LNCaP clone FGC (cell line): ENCODE measurements around the gene TAF8.
"Not testable (repeated sequence)": the region's sequence is repeated elsewhere in the genome, so short reads cannot be mapped to it uniquely, and the experiment has no call there.

Experiments
- DNase-seq: peaks from one replicate; pipeline ENCODE4 v3.0.0-alpha.2; 2011; ENCODE audit warnings: low read depth
- H3K4me3 ChIP-seq: 2 replicates; pipeline ENCODE4 v1.5.1; 2011; ENCODE audit warnings: mild to moderate bottlenecking, low read depth, low read length, control low read depth
- TF ChIP-seq, protein P1 (sequence below): IDR thresholded peaks from 2 replicates; pipeline ENCODE4 v1.5.1; 2012; ENCODE audit warnings: mild to moderate bottlenecking; ENCODE audit not compliant: control insufficient read depth, insufficient read depth; ENCODE audit errors: extremely low read depth

Gene TAF8, protein sequence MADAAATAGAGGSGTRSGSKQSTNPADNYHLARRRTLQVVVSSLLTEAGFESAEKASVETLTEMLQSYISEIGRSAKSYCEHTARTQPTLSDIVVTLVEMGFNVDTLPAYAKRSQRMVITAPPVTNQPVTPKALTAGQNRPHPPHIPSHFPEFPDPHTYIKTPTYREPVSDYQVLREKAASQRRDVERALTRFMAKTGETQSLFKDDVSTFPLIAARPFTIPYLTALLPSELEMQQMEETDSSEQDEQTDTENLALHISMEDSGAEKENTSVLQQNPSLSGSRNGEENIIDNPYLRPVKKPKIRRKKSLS

DNA sequence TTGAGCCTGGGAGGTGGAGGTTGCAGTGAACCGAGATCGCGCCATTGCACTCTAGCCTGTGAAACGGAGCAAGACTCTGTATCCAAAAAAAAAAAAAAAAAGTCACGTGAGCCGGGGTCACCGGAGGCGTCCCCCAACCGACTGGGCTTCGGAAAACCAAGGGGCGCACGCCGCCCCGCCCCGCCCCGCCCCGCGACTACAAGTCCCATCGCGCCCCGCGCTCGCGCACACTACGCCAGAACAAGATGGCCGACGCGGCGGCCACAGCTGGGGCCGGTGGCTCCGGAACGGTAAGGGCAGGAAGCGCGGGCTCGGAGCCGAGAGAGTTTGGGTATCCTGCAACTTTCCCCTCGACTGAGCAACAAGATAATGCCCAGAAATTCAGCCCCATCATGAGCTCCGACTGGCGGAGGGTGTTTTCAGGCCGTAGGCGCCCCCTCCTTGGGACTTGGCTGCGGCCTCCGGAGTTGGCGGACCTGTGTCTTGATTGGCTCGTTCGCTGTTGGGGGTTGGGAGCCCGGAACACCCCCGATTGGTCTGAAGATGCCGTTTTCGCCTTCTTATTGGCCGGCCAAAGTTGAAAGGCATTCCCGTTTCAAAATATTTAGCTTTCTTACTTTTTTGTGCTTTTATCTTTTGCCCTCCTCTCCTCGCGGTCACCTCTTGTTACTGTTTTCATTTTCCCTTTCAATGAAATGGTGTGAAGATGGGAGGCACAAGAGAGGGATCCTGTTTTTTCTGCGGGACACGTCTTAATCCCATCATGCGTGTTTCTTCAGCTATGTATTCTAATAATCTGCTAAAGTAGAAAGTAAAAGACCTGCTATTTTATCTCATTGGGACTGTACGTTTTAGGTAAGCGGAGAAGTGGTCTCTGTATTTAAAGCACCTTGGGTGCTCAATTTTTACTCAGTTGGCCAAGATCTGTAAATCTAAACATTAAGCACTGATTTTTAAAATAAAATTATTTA, at the start of gene TAF8:
Gene TAF8, plus strand, starts transcription at position 228 of the 971 bp plus-strand sequence. Its CDS starts 18 bp downstream, at position 246.
- peak; percentile 70 for DNase-seq
- H3K4me3 ChIP-seq, result peak within 1 kb of the TSS; percentile 77
- TF ChIP-seq, protein P1, sequence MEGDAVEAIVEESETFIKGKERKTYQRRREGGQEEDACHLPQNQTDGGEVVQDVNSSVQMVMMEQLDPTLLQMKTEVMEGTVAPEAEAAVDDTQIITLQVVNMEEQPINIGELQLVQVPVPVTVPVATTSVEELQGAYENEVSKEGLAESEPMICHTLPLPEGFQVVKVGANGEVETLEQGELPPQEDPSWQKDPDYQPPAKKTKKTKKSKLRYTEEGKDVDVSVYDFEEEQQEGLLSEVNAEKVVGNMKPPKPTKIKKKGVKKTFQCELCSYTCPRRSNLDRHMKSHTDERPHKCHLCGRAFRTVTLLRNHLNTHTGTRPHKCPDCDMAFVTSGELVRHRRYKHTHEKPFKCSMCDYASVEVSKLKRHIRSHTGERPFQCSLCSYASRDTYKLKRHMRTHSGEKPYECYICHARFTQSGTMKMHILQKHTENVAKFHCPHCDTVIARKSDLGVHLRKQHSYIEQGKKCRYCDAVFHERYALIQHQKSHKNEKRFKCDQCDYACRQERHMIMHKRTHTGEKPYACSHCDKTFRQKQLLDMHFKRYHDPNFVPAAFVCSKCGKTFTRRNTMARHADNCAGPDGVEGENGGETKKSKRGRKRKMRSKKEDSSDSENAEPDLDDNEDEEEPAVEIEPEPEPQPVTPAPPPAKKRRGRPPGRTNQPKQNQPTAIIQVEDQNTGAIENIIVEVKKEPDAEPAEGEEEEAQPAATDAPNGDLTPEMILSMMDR, result no peak

DNA sequence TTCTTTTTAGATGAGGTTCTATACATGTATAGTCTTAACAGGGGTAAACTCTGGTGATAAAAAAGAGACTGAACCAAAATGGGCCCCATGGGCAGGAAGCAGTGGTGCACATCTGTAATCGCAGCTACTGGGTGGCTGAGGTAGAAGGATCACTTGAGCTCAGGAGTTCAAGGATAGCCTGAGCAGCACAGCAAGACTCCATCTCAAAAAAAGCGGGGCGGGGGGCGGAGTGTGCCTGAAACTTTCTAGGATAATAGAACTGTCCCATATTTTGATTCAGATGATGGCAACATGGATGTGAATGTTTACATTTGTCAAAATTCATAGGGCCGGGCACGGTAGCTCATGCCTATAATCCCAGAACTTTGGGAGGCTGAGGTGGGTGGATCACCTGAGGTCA, 48.8 kb upstream of the TAF8 start:
- no peak overlapping the region for H3K4me3 ChIP-seq
- TF ChIP-seq, protein P1, result no peak
- no peak for DNase-seq

DNA sequence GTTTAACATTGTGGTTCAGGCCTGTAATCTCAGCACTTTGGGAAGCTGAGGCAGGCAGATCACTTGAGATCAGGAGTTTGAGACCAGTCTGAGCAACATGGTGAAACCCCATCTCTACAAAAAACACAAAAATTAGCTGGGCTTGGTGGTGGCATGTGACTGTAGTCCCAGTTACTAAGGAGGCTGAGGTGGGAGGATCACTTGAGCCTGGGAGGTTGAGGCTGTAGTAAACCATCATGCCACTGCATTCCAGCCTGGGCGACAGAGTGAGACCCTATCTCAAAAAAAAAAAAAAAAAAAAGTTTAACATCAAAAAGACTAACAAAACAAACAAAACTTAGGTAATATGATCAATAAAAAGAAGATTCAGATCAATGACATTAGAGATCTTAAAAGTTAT, 46.7 kb upstream of the TAF8 start:
- not testable (repeated sequence) for H3K4me3 ChIP-seq, DNase-seq

DNA sequence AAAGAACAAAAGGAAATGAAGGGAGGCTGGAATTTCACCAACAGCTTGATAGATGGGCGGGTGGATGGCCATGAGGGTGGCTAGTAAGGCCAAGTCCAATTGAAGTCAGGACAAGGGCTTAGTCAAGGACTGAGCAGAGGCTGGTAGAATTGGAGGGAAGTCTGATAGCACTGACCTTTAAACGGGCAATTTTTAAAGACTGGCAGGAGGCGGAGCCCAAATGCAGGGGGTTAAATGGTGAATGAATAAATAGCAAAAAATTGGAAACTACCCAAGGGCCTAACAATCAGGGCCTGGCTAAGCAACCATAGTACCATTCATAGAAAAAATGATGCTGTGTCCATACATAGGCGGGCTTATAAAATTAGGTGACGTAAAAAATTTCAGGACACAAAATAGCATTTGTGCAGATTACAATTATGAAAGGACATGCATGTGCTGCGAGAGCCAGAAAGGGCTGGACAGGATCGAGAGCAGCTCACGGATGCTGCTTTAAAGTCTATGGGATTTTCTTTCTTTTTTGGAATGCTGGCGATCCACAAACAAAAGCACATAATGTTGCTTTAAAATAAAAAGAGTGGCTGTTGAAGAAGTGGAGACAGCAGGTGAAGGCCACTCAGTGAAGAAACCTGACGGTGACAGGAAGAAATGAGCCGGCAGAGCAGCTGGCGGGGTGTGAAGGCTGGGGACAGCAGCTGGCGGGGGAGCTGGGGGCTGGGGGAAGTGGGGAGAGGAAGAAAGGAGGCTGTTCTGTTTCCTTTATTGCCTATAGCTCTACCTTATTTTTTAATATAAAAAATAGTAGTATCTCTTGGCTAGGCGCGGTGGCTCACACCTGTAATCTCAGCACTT, 42.8 kb upstream of the TAF8 start:
- TF ChIP-seq, protein P1, result no peak
- DNase-seq, result no peak
- no peak overlapping the region for H3K4me3 ChIP-seq

DNA sequence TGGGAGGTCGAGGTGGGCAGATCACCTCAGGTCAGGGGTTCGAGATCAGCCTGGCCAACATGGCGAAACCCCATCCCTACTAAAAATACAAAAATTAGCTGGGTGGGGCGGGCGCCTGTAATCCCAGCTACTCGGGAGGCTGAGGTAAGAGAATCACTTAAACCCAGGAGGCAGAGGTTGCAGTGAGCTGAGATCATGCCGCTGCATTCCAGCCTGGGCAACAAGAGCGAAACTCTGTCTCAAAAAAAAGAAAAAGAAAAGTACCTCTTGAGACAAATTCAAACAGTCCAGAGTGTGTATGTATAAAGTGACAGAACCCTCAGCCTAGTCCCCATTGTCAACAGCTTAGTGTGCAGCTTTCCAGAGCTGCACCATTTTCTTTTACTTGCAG, 42.2 kb upstream of the TAF8 start:
- DNase-seq, H3K4me3 ChIP-seq: not testable (repeated sequence)

DNA sequence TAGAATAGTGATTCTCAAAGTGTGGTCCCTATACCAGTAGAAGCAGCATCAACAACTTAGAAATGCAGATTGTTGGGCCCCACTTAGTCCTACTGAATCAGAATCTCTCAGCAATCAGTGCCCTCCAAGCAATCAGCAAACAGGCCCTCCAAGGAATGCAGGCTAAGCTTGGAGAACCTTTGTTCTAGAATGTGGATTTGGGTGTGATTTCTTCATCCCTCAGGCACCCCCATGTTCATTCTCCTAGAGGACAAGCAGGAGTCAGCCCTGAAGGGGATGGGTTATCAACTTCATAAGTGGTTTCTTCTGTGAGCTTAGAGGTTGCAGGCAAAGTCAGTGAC, 40.5 kb upstream of the TAF8 start:
- no peak overlapping the region for H3K4me3 ChIP-seq
- TF ChIP-seq, protein P1, result no peak
- DNase-seq, result no peak

DNA sequence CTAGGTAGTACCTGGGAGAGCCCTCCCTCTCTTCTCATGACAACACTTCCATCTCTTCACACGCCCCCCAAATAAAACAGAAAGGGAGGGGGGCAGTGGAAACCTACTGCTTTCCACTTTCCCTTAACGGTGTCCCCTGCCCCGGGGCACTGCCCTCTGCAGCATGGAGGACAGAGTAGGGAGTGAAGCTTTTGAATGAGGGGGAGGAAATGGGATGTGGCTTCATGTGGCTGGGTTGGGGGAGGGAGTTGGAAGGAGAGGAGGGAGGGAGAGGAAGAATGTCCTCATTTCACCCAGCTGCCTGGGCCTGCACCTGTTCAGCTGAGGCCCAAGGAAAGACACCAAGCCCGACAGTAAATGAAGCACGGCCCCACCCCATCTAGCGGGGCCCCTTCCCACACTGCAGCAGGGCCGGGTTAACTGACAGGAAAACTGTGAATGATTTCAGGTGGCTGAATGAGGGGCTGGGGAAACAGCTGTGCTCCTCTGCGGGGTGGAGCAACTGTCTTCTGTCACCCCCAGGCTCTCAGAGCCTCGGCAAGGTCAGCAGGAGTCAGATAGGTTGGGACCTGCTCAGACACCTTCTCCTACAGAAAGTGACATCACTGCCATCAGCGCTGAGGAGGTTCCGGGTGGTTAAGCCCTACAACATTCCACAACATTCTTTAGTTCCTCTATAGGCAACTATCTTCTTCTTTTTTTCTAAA, 40.0 kb upstream of the TAF8 start:
- H3K4me3 ChIP-seq, result no peak overlapping the region
- TF ChIP-seq, protein P1, result no peak
- no peak for DNase-seq
